Common myeloid progenitor, CD34-positive (primary cell): ENCODE results near the gene SLMAP.

Source experiments
- CTCF ChIA-PET: fragments of 350-600 bp; sonication (Branson Sonifier 250); formaldehyde crosslinking; loops from one replicate; lab custom pipeline; 2021; ENCODE audit warnings: antibody characterized with exemption; lab: Charles Lee
- POLR2A ChIA-PET: fragments of 350-600 bp; sonication (Branson Sonifier 250); formaldehyde crosslinking; loops from one replicate; lab custom pipeline; 2021; ENCODE audit warnings: antibody characterized with exemption; lab: Charles Lee
- DNase-seq, 3 donors: peaks; one replicate each; pipeline versions ENCODE4 v3.0.0 to v3.0.0-alpha.2; 2013
- H3K27ac ChIP-seq, 2 experiments: 1 replicate in 1 of 2; 2 replicates in 1 of 2; pipeline ENCODE4 v1.7.0; 2013; ENCODE audit warnings: inconsistent platforms in 2 of 2, low read length in 2 of 2, mild to moderate bottlenecking in 2 of 2, low read depth in 1 of 2, moderate library complexity in 1 of 2; ENCODE audit not compliant: severe bottlenecking in 2 of 2, insufficient read depth in 1 of 2, poor library complexity in 1 of 2
- H3K27me3 ChIP-seq, 5 experiments: replicated peaks in 2 of 5; 1 replicate in 3 of 5; 2 replicates in 2 of 5; pipeline versions ENCODE4 v1.6.1 to v1.7.0; 2013; ENCODE audit warnings: low read length in 4 of 5, mild to moderate bottlenecking in 2 of 5, moderate library complexity in 2 of 5, inconsistent platforms in 1 of 5; ENCODE audit not compliant: insufficient read depth in 5 of 5, control insufficient read depth in 4 of 5
- H3K36me3 ChIP-seq, 4 experiments: 1 replicate in 2 of 4; 2 replicates in 2 of 4; pipeline versions ENCODE4 v1.6.1 to v1.7.0; 2013; ENCODE audit warnings: low read length in 3 of 4, control low read depth in 1 of 4, mild to moderate bottlenecking in 1 of 4; ENCODE audit not compliant: control insufficient read depth in 4 of 4, insufficient read depth in 4 of 4
- H3K4me1 ChIP-seq, 4 experiments: 1 replicate in 3 of 4; 2 replicates in 1 of 4; pipeline versions ENCODE4 v1.6.1 to v1.7.1; 2013; ENCODE audit warnings: low read length in 3 of 4, mild to moderate bottlenecking in 3 of 4, control low read depth in 1 of 4, inconsistent platforms in 1 of 4, moderate library complexity in 1 of 4; ENCODE audit not compliant: control insufficient read depth in 4 of 4, insufficient read depth in 4 of 4; ENCODE audit errors: control extremely low read depth in 1 of 4
- H3K4me3 ChIP-seq, 7 experiments: 1 replicate in 4 of 7; 2 replicates in 3 of 7; pipeline versions ENCODE4 v1.5.1 to v1.7.0; 2013; ENCODE audit warnings: mild to moderate bottlenecking in 7 of 7, low read length in 6 of 7, moderate library complexity in 6 of 7, inconsistent platforms in 2 of 7, low read depth in 2 of 7, control low read depth in 1 of 7; ENCODE audit not compliant: insufficient read depth in 4 of 7, control insufficient read depth in 1 of 7; ENCODE audit errors: extremely low read depth in 1 of 7
- H3K9me3 ChIP-seq, 5 experiments: 1 replicate in 4 of 5; 2 replicates in 1 of 5; pipeline versions ENCODE4 v1.6.1 to v1.7.1; 2013; ENCODE audit warnings: low read length in 4 of 5, mild to moderate bottlenecking in 2 of 5, inconsistent platforms in 1 of 5, low read depth in 1 of 5, moderate library complexity in 1 of 5; ENCODE audit not compliant: control insufficient read depth in 4 of 5, insufficient read depth in 2 of 5; ENCODE audit errors: control extremely low read depth in 1 of 5
- WGBS: methylation state at CpG from one replicate; pipeline ENCODE4 v1.1.5; 2013; ENCODE audit not compliant: insufficient coverage; 5-methylcytosine and 5-hydroxymethylcytosine counted together

SLMAP gene

DNA sequence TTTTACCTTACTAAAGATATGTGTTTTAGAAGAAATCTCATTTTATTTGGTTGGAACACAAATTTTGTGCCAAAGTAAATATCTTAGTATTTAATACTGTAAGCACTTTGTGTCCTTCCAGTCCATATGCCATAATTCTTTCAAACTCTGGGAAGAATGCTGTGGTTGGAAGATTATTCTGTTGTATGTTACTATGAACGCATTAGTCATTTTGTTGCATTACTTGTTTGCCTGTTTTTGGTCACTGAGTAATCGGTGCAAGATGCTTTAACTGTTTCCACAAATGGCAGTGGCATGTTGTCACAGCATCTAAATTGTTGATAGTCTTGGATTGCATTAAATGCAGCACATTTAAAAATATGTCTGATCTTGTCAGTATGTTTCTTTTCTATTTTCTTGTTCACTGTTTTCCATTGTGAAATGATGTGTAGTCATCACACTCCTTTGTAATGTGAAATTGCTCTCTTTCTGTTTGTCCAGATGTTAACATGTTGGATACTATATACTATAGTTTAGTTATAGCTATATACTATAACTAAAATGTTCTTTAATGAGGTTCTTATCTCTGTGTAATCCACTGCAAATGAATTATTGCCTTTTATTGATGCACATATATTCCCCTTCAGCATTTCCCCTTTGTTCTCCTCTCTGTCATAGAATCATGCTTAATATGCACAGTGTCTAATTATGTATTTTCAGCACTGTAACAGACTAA lies 162.2 kb downstream of the SLMAP start:
- WGBS, result 100% methylated on average over 2 of the region's 2 CpGs
- H3K4me1 ChIP-seq, result peaks cover 0 to 7% (median 1%) of the 10 kb centered on the region in 4 experiments
- no peak overlapping the region for H3K4me3 ChIP-seq
- H3K27ac ChIP-seq, result no peak overlapping the region
- H3K9me3 ChIP-seq, result peaks cover 0 to 2% (median 0%) of the 10 kb centered on the region in 5 experiments
- DNase-seq, result no peak
- ChIA-PET POLR2A (no interaction called here), CTCF (interaction anchor here (1.1 to 1.2 kb wide), 2 partner anchors 32 to 53 kb away, joined by 4 read pairs; no protein-coding TSS in a partner anchor)
- peaks cover 14 to 47% (median 34%) of the 10 kb centered on the region in 4 experiments for H3K36me3 ChIP-seq
- H3K27me3 ChIP-seq, result no peaks in the 10 kb centered on the region

DNA sequence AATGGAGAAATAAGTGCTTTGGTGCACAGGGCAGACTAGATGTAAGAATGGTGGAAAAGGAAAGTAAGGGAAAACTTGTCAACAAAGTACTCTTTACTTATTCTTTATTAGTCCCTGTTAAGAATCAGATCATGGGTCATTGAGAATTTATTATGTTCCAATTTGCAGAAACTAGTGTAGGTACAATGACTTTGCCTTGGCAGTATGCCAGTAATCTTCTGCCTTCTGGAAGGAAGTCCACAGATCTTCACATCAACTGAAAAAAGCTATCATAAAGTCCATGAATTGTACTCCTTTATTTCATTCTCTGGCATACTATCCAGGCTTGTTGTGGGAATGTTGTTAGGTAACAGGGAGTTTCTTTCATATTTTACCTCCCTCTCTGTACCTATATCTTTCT lies 163.9 kb downstream of the SLMAP start:
- CTCF ChIA-PET, result interaction anchor here (1.0 kb wide), 1 partner anchor 230 kb away, joined by 3 read pairs; no protein-coding TSS in a partner anchor

DNA sequence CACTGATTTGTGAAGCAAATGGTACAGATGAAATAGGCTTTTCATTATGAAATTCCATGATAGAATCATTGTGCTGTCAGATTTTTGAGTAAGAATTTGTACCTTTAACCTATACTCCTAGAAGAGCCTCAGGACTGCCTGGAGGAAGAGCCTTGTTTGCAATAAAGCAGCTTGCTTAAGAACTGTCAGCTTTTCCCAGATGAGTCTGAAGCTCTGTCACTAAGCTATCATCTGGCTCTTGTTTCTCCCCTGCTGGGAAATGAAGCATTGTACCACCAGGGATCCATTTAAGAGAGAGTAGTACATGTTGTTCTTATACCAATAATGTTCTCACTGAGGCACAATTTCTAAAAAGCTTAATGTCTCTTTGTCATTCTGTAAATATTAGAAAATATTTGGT lies 167.0 kb downstream of the SLMAP start:
- POLR2A ChIA-PET, result no interaction called here
- Histone ChIP-seq H3K4me1 (peaks cover 0 to 7% (median 1%) of the 10 kb centered on the region in 4 experiments), H3K27ac (no peak overlapping the region), H3K27me3 (no peaks in the 10 kb centered on the region), H3K4me3 (no peak overlapping the region), H3K9me3 (no peaks in the 10 kb centered on the region), H3K36me3 (peaks cover 15 to 40% (median 24%) of the 10 kb centered on the region in 4 experiments)
- CTCF ChIA-PET, result interaction anchor here (1.2 kb wide), 1 partner anchor 53 kb away, joined by 3 read pairs; no protein-coding TSS in a partner anchor
- DNase-seq, result no peak

More for the DNA sequence above, 163.9 kb downstream of the SLMAP start:
- POLR2A ChIA-PET, result no interaction called here
- no peak overlapping the region for H3K4me3 ChIP-seq
- peaks cover 0 to 7% (median 1%) of the 10 kb centered on the region in 4 experiments for H3K4me1 ChIP-seq
- peak; percentile 24 to 62 (median 61) for DNase-seq
- no peak overlapping the region for H3K27ac ChIP-seq
- H3K9me3 ChIP-seq, result peaks cover 0 to 2% (median 0%) of the 10 kb centered on the region in 5 experiments
- H3K36me3 ChIP-seq, result peaks cover 16 to 44% (median 32%) of the 10 kb centered on the region in 4 experiments
- no peaks in the 10 kb centered on the region for H3K27me3 ChIP-seq

DNA sequence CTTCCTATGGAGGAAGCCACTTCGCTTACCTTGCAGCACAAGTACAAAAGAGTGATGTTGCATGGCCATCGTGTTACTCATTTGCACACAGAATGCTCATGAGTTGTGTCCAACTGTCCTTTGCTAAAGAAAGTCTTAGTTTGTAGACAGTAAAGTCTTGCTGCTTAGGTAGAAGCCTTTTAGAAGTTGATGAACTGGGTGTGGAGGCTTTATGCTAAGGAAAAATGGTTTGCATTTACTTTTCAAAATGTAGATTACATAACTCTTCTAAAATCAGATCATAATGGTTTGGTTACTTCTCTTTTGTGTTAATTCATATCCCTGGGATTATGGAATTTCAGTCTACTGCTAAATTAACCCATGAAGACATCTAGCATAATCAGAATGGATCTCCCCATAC lies 167.6 kb downstream of the SLMAP start:
- Histone ChIP-seq H3K4me3 (no peak overlapping the region), H3K27me3 (no peaks in the 10 kb centered on the region), H3K36me3 (peaks cover 15 to 40% (median 23%) of the 10 kb centered on the region in 4 experiments), H3K4me1 (peaks cover 0 to 7% (median 1%) of the 10 kb centered on the region in 4 experiments), H3K9me3 (no peaks in the 10 kb centered on the region), H3K27ac (no peak overlapping the region)
- WGBS, result 92% methylated on average over 2 of the region's 2 CpGs
- CTCF ChIA-PET, result interaction anchor here (0.6 kb wide), 1 partner anchor 17 kb away, joined by 4 read pairs; no protein-coding TSS in a partner anchor
- DNase-seq, result no peak
- POLR2A ChIA-PET, result no interaction called here

DNA sequence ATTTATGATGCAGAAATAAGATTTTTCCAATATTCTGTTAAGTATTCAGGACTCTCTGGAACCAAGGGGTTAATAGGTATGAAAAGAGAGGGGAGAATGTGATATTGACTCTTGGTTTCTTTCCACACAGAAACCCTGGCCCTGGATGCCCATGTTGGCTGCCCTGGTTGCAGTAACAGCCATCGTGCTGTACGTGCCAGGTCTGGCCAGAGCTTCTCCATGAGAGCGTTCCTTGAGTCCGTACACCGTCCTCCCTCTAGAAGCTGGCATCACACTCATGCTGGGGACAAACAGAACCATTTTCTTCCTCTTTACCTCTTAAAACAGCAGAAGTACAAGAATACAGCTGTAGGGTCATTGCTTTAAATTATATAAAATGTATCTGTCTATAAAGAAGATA lies 171.1 kb downstream of the SLMAP start:
- no peak for DNase-seq
- POLR2A ChIA-PET, result no interaction called here

DNA sequence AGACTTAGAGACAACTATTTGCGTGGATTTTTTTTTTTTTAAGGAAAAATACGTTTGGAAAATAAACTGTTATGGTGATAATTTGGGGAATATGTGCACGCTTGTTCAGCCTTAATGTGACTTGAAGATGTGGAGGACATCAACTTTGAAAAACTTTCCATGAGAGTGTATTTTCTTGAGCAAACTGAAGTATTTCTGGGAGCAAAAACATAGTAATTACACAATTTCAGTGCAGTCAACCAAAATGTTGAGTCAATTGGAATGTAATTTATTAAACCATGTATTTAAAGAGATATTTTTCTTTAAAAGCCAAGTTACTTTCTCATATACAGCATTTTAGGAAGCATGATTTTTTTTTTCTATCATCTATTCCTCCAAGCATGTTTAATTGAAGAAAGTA lies 171.8 kb downstream of the SLMAP start:
- DNase-seq, result no peak

More for the DNA sequence above, 171.1 kb downstream of the SLMAP start:
- Histone ChIP-seq H3K4me3 (no peak overlapping the region), H3K27ac (no peak overlapping the region), H3K27me3 (no peaks in the 10 kb centered on the region), H3K9me3 (no peaks in the 10 kb centered on the region), H3K36me3 (peaks cover 15 to 32% (median 20%) of the 10 kb centered on the region in 4 experiments), H3K4me1 (no peaks in the 10 kb centered on the region)
- WGBS, result 100% methylated on average over 3 of the region's 5 CpGs
- CTCF ChIA-PET, result interaction anchor here (0.6 kb wide), 1 partner anchor 180 kb away, joined by 3 read pairs; no protein-coding TSS in a partner anchor

DNA sequence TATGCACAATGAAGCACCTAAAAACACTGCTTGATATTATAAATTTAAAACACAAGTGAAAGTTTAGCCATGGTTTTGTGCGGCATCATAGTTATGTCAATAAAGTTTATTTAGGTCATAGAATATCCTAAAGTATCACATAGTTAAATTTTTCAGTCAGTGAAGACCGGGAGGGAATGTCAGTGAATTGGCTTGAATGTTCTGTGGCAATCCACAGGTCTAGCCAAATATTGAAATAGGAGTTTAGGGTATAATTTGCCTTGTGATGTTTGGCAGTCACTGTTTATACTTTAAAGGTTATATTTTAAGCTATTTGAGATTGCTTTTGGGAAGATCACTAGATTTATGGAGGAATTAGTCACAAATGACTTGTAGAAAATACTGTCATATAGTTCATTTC lies 172.4 kb downstream of the SLMAP start:
- POLR2A ChIA-PET, result no interaction called here
- H3K4me3 ChIP-seq, result no peak overlapping the region
- H3K36me3 ChIP-seq, result peaks cover 10 to 25% (median 17%) of the 10 kb centered on the region in 4 experiments
- H3K4me1 ChIP-seq, result no peaks in the 10 kb centered on the region
- no peaks in the 10 kb centered on the region for H3K9me3 ChIP-seq
- CTCF ChIA-PET, result no interaction called here
- H3K27me3 ChIP-seq, result no peaks in the 10 kb centered on the region
- H3K27ac ChIP-seq, result no peak overlapping the region
- no peak for DNase-seq
- WGBS, result no CpG with 5 or more reads among the region's 2 CpGs

More for the DNA sequence above, 171.8 kb downstream of the SLMAP start:
- H3K4me1 ChIP-seq, result no peaks in the 10 kb centered on the region
- 92% methylated on average over 3 of the region's 3 CpGs for WGBS
- no peak overlapping the region for H3K27ac ChIP-seq
- no peak overlapping the region for H3K4me3 ChIP-seq
- peaks cover 15 to 29% (median 21%) of the 10 kb centered on the region in 4 experiments for H3K36me3 ChIP-seq
- ChIA-PET POLR2A (no interaction called here), CTCF (interaction anchor here (0.6 kb wide), 1 partner anchor 179 kb away, joined by 3 read pairs; no protein-coding TSS in a partner anchor)
- no peaks in the 10 kb centered on the region for H3K27me3 ChIP-seq
- H3K9me3 ChIP-seq, result no peaks in the 10 kb centered on the region
